ENCODE results near the gene ATF7IP2. TPM values are rescaled to one million over a fixed set of nuclear protein-coding genes. Genes with fewer than 3 reads are reported as not detected.

Gene ATF7IP2
- total and polyA plus RNA-seq, 9 of the 15 experiments (the other 6 are each of a cell fraction or from before 2014, with no cell fraction given), result 131 to 515 (median 196) TPM

GRCh38 chr16:10390330-10390729 is 4.5 kb downstream of the ATF7IP2 start (continued):
- no peak for TF ChIP-seq CREB5 (CRISPR knock-in tag; IDR thresholded peaks at IDR 0.05)
- TF ChIP-seq HMGXB4 (CRISPR knock-in tag; IDR thresholded peaks at IDR 0.05), result no peak
- TF ChIP-seq ZBTB2 (IDR thresholded peaks at IDR 0.05), result no peak
- no peak for TF ChIP-seq ZNF57 (CRISPR knock-in tag; IDR thresholded peaks at IDR 0.05)
- 0 out of 2 replicates have a peak, but pooled peaks have one; percentile 15 for TF ChIP-seq DPF2 (IDR thresholded peaks at IDR 0.05)
- peak; percentile 40; the same call in 1 of the 2 replicates for TF ChIP-seq MAFG (tag; conservative IDR thresholded peaks at IDR 0.05)
- peak; percentile 81 for TF ChIP-seq NFE2 (IDR thresholded peaks at IDR 0.05; ENCODE audit: low read depth)
- no peak for TF ChIP-seq NCOA6 (IDR thresholded peaks at IDR 0.05)
- TF ChIP-seq NCOA4 (IDR thresholded peaks at IDR 0.05; ENCODE audit: partially characterized antibody), result no peak
- no peak for TF ChIP-seq KAT7 (CRISPR knock-in tag; IDR thresholded peaks at IDR 0.05; ENCODE audit: borderline replicate concordance)
- 0 out of 2 replicates have a peak, but pooled peaks have one; percentile 17 for TF ChIP-seq ATF3 (IDR thresholded peaks at IDR 0.05)
- no peak for TF ChIP-seq ATF3 (CRISPR knock-in tag; conservative IDR thresholded peaks at IDR 0.05)
- no peak for TF ChIP-seq ZNF24 (IDR thresholded peaks at IDR 0.05)
